Choroid plexus epithelial cell (primary cell): ENCODE measurements around the gene RBM17.

Experiments
- DNase-seq: peaks from one replicate; pipeline ENCODE4 v3.0.0-alpha.2; 2010; ENCODE audit warnings: low read depth
- H3K4me3 ChIP-seq: 2 replicates; pipeline ENCODE4 v1.5.1; 2011; ENCODE audit warnings: low read depth, mild to moderate bottlenecking, control low read depth, low read length, moderate library complexity
- TF ChIP-seq, protein P1 (sequence below): conservative IDR thresholded peaks from 2 replicates; pipeline ENCODE4 v1.5.1; 2011; ENCODE audit warnings: low read depth, mild to moderate bottlenecking, control low read depth, inconsistent platforms, low read length, moderate library complexity

RBM17 gene

DNA sequence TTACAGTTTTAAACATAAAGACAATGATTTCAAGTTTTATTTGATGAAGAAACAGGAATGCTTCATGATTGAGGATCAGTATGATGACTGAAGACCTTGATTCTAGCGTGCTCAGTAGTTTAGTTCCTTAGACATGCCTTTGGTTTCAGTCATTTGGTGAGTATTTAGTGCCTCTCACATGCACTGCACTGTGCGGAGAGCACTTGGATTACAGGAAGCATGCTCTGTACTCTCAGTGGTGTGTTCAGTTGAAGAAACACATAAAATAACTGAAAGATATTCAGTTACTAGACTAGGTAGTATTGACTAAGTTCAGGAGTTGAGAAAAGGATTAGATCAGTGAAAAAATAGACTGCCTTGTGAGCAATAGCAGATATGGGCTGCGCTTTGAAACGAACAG is 25.5 kb downstream of the RBM17 start:
- H3K4me3 ChIP-seq, result no peak overlapping the region
- DNase-seq, result no peak
- TF ChIP-seq, protein P1, sequence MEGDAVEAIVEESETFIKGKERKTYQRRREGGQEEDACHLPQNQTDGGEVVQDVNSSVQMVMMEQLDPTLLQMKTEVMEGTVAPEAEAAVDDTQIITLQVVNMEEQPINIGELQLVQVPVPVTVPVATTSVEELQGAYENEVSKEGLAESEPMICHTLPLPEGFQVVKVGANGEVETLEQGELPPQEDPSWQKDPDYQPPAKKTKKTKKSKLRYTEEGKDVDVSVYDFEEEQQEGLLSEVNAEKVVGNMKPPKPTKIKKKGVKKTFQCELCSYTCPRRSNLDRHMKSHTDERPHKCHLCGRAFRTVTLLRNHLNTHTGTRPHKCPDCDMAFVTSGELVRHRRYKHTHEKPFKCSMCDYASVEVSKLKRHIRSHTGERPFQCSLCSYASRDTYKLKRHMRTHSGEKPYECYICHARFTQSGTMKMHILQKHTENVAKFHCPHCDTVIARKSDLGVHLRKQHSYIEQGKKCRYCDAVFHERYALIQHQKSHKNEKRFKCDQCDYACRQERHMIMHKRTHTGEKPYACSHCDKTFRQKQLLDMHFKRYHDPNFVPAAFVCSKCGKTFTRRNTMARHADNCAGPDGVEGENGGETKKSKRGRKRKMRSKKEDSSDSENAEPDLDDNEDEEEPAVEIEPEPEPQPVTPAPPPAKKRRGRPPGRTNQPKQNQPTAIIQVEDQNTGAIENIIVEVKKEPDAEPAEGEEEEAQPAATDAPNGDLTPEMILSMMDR, result no peak

DNA sequence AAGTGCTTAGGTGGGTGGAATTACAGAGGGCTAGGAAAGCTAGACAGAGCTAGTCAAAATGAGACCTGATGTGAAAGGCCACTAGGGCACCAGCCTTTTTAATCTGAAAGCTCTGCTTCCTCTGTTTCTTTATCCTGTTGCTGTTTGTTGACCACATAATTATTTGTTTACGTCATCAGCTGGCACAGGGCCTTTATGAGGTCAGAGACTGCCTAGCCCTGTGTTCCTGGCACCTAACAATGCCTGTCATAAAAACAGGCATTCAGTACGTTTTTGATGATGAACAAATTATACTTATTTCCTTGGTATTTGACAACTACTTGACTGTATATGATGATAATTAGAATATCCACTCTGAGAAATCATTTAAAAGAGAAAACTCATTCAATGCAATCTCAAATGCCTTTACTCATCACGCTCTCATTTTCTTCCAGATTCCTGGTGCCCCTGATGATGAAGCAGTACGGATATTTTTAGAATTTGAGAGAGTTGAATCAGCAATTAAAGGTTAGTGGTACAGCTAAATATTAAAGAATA is 26.0 kb downstream of the RBM17 start:
- TF ChIP-seq, protein P1, result no peak
- peak; percentile 32 for DNase-seq
- no peak overlapping the region for H3K4me3 ChIP-seq

DNA sequence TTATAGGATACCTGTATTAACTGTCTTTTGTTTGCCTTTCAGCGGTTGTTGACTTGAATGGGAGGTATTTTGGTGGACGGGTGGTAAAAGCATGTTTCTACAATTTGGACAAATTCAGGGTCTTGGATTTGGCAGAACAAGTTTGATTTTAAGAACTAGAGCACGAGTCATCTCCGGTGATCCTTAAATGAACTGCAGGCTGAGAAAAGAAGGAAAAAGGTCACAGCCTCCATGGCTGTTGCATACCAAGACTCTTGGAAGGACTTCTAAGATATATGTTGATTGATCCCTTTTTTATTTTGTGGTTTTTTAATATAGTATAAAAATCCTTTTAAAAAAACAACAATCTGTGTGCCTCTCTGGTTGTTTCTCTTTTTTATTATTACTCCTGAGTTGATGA is 26.6 kb downstream of the RBM17 start:
- H3K4me3 ChIP-seq, result no peak overlapping the region
- TF ChIP-seq, protein P1, result no peak
- no peak for DNase-seq

DNA sequence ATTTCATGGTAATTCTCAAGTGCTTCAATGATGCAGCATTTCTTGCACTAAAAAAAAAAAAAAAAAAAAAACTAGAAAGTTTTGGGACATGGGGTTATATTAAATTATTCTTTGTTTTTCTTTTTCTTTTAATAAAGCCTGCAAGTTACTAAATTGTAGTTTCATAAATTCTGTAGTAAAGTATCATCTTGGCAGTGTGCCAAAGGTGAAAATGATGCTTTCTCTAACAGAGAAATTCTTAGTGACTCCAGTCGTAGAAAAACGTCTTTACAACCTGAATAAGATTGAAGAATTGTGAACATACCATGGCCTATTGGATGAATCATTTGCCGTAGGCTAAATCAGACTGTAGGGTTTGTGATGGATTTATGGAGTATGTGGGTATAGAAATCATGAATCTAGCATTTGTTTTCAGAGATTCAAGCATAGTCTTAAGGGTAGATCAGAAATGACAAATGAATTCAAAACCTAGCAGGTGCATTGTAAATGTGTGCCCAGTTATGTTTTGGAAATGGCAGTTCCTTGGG is 27.1 kb downstream of the RBM17 start:
- no peak for DNase-seq
- TF ChIP-seq, protein P1, result no peak
- H3K4me3 ChIP-seq, result no peak overlapping the region

DNA sequence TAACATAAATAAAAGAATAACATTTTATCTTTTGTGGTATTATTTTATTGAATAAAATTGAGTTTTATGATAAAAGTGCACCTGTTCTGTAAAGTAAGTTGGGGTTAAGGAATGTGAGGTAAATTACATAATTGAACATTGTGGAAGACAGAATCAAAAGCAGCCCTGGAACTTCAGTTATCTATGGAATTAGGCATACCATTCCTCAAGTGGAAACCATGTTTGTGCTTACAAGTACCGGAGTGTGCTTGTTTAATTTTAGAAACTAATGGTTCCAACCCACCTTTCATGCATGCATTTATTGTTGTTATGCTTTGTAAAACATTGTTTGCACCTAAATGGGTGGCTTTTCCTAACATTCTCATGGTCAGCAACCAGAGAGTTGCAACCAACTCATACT is 28.0 kb downstream of the RBM17 start:
- DNase-seq, result no peak
- TF ChIP-seq, protein P1, result no peak
- H3K4me3 ChIP-seq, result no peak overlapping the region

DNA sequence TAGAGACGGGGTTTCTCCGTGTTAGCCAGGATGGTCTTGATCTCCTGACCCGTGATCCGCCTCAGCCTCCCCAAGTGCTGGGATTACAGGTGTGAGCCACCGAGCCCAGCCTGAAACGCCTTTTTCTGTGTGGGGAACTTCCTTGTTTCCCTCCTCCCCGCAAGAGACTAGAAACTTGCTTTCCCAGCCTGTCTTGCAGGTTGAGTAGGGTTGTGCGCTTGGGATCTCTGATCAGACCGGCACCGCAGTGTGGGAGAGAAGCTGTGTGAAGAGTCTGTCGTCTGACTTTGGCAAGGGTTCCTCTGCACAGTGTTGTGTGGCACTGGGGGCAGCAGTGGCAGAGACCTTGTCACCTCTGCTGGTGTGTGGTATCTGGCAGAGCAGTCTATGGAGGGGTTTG is 28.9 kb downstream of the RBM17 start:
- TF ChIP-seq, protein P1, result no peak
- H3K4me3 ChIP-seq, result no peak overlapping the region
- no peak for DNase-seq

DNA sequence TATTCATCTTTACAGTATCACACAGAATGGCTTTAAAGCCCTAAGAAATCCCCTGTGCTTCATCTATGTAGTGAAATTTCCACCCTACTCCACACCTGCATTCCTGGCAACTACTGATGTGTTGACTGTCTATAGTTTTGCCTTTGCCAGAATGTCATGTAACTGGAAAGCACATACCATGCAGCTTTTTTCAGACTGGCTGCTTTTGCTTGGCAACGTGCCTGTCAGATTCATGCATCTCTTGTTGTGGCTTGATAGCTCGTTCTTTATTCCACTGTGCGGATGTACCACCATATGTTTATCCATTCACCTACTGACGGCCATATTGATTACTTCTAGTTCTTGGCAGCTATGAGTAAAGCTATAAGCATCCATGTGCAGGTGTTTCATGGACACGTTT is 30.6 kb downstream of the RBM17 start:
- TF ChIP-seq, protein P1, result no peak
- H3K4me3 ChIP-seq, result no peak overlapping the region
- DNase-seq, result no peak
